Measurements from ENCODE around the gene PLXNA2. TPM values are rescaled to one million over a fixed set of nuclear protein-coding genes. Genes with fewer than 3 reads are reported as not detected.

Gene PLXNA2
- total RNA-seq, 1 experiment from 2014 or later: 0.89 TPM

- Histone ChIP-seq H3K4me1 (ENCODE audit: control insufficient read depth in 1 of 2, insufficient read depth in 2 of 2, low read length in 2 of 2) (peaks cover 14 to 21% of the 10 kb centered on the region in 2 experiments), H3K4me2 (ENCODE audit: low read length) (no peak overlapping the region), H3K9me2 (ENCODE audit: insufficient read depth) (no peaks in the 10 kb centered on the region), H4K20me1 (ENCODE audit: insufficient read depth) (no peaks in the 10 kb centered on the region), H3K9me3 (ENCODE audit: control insufficient read depth in 1 of 2, insufficient read depth in 1 of 2, low read depth in 1 of 2, low read length in 2 of 2) (no peaks in the 10 kb centered on the region), H3K4me3 (replicated peaks in 1 of 2; ENCODE audit: low read depth in 1 of 2, low read length in 2 of 2) (no peak overlapping the region), H3K36me3 (ENCODE audit: control insufficient read depth in 1 of 2, insufficient read depth in 2 of 2, low read length in 2 of 2) (no peaks in the 10 kb centered on the region), H3K27me3 (ENCODE audit: insufficient read depth, low read length) (0 out of 2 replicates have a peak, but pooled peaks cover 7% of the 10 kb centered on the region), H3K79me2 (ENCODE audit: insufficient read depth, low read length) (no peaks in the 10 kb centered on the region), H2AFZ (ENCODE audit: low read depth, low read length, poor library complexity, severe bottlenecking) (no peak overlapping the region), H3K27ac (ENCODE audit: low read depth, low read length) (no peak overlapping the region), H3K9ac (ENCODE audit: low read length) (no peak overlapping the region)
- TF ChIP-seq MAX (IDR thresholded peaks at IDR 0.05) (no peak), TCF7L2 (IDR thresholded peaks at IDR 0.05; ENCODE audit: borderline replicate concordance, extremely low read depth, insufficient read depth, insufficient read length) (no peak), CEBPB (IDR thresholded peaks at IDR 0.05; ENCODE audit: low read depth) (no peak), REST (IDR thresholded peaks at IDR 0.05; ENCODE audit: low read depth) (no peak), EZH2phosphoT487 (IDR thresholded peaks at IDR 0.05; ENCODE audit: borderline replicate concordance) (no peak), ATF3 (IDR thresholded peaks at IDR 0.05) (no peak), EGR1 (IDR thresholded peaks at IDR 0.05; ENCODE audit: low read depth) (no peak), FOSL1 (IDR thresholded peaks at IDR 0.05; ENCODE audit: low read depth) (no peak), POLR2AphosphoS5 (IDR thresholded peaks at IDR 0.05; ENCODE audit: low read depth, low read length) (no peak), ZBTB33 (IDR thresholded peaks at IDR 0.05; ENCODE audit: extremely low read depth, insufficient replicate concordance, low read length) (no peak)
- POLR2A ChIA-PET: no interaction called here
- BruUV-seq (replicated peaks): no TSS peak
- CTCF ChIA-PET: interaction anchor here (1.5 kb wide), 1 partner anchor 64 kb away, joined by 3 read pairs; no protein-coding TSS in a partner anchor
- intact Hi-C loops (cut with micrococcal nuclease): no loop called here
- no peak for DNase-seq (ENCODE audit: low read depth, low spot score)
- RAD21 ChIA-PET (ENCODE audit: low non-redundant PET in 1 of 2, low total read pairs in 2 of 2, uncharacterized antibody in 2 of 2, unreplicated experiment in 2 of 2): interaction anchor here in 1 of 2 experiments (0.7 kb wide), 1 partner anchor 20 kb away, joined by 3 read pairs; no protein-coding TSS in a partner anchor
- no peak for ATAC-seq
Observed at GRCh38 chr1:208180421-208180820, 63.8 kb downstream of the PLXNA2 start.

Measured in HCT116 (cell line).